AG04450 (cell line): ENCODE data around the gene LEMD1. TPM values are rescaled to one million over a fixed set of nuclear protein-coding genes. Genes with fewer than 3 reads are reported as not detected.

Experiments
- CTCF ChIA-PET: fragments of 300-600, 350-600 bp; formaldehyde crosslinking; extraction: SDS; loops from one replicate; lab custom pipeline; 2022; ENCODE audit warnings: antibody characterized with exemption, inconsistent platforms; lab: Charles Lee
- POLR2A ChIA-PET: fragments of 350-600 bp; formaldehyde crosslinking; extraction: SDS; loops from one replicate; lab custom pipeline; 2021; ENCODE audit warnings: antibody characterized with exemption, inconsistent platforms; lab: Yijun Ruan, JAX
- DNase-seq: peaks from one replicate; pipeline ENCODE4 v3.0.0-alpha.2; 2011; ENCODE audit warnings: low read depth, low spot score
- H3K27ac ChIP-seq: one replicate; pipeline ENCODE4 v1.5.1; 2012; ENCODE audit warnings: low read depth, low read length, control low read depth
- H3K27me3 ChIP-seq: one replicate; pipeline ENCODE4 v1.6.0; 2012; ENCODE audit warnings: low read length; ENCODE audit not compliant: control insufficient read depth, insufficient read depth
- H3K4me3 ChIP-seq: 2 replicates; pipeline ENCODE4 v1.5.1; 2011; ENCODE audit warnings: mild to moderate bottlenecking, low read depth, low read length, control low read depth
- H3K9me3 ChIP-seq: 2 replicates; pipeline ENCODE4 v1.5.1; 2012; ENCODE audit warnings: low read length; ENCODE audit not compliant: control insufficient read depth, insufficient read depth
- polyA plus RNA-seq: library from polyadenylated mRNA; depleted of rRNA; stranded (reverse); fragments of >200 nt; gene quantifications from 2 replicates; pipeline ENCODE4 v1.2.3, GENCODE V29; 2011
- TF ChIP-seq, protein P1 (sequence below): IDR thresholded peaks from 2 replicates; pipeline ENCODE4 v1.5.1; 2011; ENCODE audit warnings: low read depth, low read length, control low read depth, inconsistent platforms

Gene LEMD1
- polyA plus RNA-seq, 1 experiment: not detected

DNA sequence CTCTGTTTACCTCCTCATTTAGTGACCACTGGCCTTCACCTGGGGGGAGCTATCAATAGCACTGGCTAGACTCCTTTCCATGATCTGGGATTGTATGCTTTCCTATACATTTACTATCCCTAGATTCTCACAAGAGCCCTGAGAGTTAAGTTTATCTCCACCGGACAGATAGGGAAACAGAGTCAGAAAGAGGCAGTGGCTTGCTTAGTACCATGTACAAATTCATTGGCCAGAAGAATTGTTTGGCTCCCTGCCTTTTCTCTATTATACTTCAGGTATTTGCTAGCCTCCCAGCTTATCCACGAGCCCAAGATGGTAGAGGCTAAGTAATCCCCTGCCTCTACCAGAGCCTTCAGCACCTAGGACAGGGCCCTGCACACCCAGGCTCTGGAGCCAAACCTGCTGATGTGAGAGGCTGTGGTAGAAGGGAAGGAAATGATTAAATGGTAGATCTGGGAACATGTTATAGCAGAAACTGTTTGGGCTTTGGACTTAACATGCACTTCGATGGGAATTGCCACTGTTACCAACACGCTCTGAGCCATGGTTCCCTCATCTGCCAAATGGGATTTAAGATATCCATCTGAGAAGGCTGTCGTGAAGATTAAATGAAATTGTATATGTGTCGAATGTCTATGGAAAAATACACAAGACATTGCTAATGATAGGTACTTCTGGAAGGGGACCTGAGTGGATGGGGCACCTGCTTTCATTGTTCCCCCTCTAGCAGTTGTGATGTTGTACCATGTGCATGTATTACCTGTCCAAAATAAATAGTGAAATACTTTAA lies 37.1 kb upstream of the LEMD1 start:
- Histone ChIP-seq H3K4me3 (no peak overlapping the region), H3K27me3 (peaks cover 61% of the 10 kb centered on the region), H3K27ac (no peak overlapping the region), H3K9me3 (no peaks in the 10 kb centered on the region; the same call in 1 of the 2 replicates)
- ChIA-PET CTCF (interaction anchor here (0.7 to 3.0 kb wide), 4 partner anchors 27 to 105 kb away, joined by 3 to 9 read pairs (median 3); no protein-coding TSS in a partner anchor), POLR2A (no interaction called here)
- DNase-seq: no peak
- TF ChIP-seq, protein P1, sequence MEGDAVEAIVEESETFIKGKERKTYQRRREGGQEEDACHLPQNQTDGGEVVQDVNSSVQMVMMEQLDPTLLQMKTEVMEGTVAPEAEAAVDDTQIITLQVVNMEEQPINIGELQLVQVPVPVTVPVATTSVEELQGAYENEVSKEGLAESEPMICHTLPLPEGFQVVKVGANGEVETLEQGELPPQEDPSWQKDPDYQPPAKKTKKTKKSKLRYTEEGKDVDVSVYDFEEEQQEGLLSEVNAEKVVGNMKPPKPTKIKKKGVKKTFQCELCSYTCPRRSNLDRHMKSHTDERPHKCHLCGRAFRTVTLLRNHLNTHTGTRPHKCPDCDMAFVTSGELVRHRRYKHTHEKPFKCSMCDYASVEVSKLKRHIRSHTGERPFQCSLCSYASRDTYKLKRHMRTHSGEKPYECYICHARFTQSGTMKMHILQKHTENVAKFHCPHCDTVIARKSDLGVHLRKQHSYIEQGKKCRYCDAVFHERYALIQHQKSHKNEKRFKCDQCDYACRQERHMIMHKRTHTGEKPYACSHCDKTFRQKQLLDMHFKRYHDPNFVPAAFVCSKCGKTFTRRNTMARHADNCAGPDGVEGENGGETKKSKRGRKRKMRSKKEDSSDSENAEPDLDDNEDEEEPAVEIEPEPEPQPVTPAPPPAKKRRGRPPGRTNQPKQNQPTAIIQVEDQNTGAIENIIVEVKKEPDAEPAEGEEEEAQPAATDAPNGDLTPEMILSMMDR: no peak

DNA sequence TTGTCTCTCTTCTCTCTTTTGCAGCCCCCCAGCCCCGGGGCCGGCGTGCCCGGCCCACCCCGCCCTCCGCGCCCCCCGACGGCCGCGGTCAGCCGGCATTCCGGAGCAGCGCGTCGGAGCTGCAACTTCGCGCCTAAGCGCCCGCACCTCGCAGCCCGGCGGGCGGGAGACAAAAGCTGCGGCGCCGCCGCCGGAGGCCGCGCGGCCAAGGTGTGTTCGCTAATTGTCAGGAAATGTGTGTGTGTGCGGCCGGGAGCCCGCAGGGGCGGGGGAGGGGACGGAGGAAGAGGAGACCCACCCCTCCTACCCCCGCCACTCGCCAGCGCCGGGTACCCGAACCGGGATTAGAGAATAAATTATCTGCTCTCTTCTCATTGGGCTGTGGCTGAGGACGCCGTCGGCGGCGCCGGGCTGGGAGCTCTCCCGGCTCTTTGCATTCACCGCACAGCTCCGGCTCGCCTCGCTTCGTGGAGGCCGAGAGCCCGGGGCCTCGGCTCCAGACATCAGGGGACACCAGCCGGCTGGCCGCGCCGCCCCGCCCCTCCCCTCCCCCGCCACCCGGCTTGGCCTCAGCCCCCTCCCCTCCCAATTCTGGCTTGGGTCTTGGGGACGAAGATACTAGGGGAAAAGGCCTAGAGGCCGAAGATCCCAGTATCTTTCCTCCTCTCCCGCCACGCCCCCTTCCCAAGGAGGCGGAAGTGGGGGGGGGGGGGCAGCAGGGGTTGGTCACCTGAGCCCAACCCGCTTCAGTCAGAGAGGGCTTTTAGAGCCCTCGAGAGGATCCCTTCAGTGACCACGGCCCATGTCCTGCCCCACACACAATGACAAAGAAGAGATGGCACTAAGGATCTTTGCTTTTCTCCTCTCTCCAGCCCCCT lies 35.3 kb upstream of the LEMD1 start:
- Histone ChIP-seq H3K27ac (no peak overlapping the region), H3K27me3 (peaks cover 73% of the 10 kb centered on the region), H3K9me3 (no peaks in the 10 kb centered on the region; the same call in 1 of the 2 replicates), H3K4me3 (no peak overlapping the region)
- POLR2A ChIA-PET: no interaction called here
- no peak for DNase-seq
- CTCF ChIA-PET: interaction anchor here (3.0 kb wide), 1 partner anchor 103 kb away, joined by 9 read pairs; no protein-coding TSS in a partner anchor
- TF ChIP-seq, protein P1: no peak

DNA sequence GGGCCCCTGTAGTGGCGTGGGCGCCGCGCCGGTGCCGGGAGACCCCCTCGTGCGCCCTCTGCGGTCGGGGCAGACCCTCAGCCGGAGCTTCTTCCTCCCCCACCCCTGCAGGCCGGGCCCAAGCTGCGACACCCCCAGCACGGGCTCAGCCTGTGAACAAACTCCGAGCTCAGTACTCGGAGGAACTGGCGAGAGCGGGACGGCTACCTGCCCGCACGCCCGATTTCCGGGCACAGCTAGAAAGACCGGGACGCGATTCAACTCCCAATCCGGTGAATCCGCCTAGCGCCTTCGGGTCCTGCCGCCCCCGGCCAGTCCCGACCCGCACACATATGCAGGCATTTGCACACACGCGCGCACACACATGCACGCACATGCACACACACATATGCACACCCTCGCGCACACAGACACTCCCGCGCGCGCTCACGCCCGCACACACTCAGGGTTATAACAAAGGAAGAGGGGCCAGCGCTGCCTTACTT lies 34.6 kb upstream of the LEMD1 start:
- Histone ChIP-seq H3K27me3 (peaks cover 73% of the 10 kb centered on the region), H3K4me3 (no peak overlapping the region), H3K9me3 (no peaks in the 10 kb centered on the region; the same call in 1 of the 2 replicates), H3K27ac (no peak overlapping the region)
- POLR2A ChIA-PET: no interaction called here
- CTCF ChIA-PET: interaction anchor here (0.9 to 3.0 kb wide), 2 partner anchors 26 to 102 kb away, joined by 3 to 9 read pairs; no protein-coding TSS in a partner anchor
- TF ChIP-seq, protein P1: no peak
- no peak for DNase-seq

DNA sequence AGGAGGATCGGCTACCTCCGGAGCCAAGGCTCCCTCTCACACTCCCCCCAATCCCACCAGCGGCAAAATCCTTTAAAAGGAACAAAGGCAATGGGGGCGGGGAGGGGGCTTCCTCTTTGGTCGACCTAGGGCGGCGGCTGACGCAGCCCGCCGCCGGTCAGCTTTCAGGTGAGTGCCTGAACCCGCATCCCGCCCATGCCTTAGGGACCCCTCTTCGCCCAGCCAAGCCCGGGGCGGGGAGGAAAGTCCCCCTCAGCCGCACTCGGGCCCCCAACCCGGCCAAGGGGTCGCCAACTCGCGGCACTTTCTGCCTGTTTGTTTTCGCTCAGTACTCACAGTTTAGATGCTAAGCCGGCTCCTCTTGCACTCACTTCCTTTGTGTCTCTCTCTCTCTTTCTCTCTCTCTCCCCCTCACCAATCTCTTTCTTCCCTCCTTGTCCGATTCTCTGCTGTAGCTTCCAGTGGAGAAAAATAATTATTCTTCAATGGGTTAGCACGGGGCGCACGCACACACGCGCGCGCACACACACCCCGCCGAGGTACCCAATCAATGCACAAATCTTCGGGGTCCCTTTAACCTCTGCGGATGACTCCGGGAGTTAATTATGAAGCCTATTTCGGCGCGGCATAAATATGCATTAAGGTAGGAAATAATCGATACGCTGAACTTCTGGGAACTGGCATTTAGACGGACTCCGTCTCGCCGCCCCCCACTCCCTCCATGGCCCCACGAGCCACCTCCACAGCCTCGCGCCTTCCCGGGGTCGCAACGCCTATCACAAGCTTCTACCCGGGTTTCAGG lies 33.9 kb upstream of the LEMD1 start, which contains the start of gene BLACAT1:
Gene BLACAT1 (minus strand): TSS at position 465 of the 802 bp plus-strand sequence.
- peaks cover 68% of the 10 kb centered on the region for H3K27me3 ChIP-seq
- no peak within 1 kb of the TSS for H3K27ac ChIP-seq
- TF ChIP-seq, protein P1: no peak
- CTCF ChIA-PET: interaction anchor here (0.9 to 3.0 kb wide), 2 partner anchors 25 to 102 kb away, joined by 3 to 9 read pairs; no protein-coding TSS in a partner anchor
- no peak within 1 kb of the TSS for H3K4me3 ChIP-seq
- no peak for DNase-seq
- H3K9me3 ChIP-seq: no peaks in the 10 kb centered on the region; the same call in 1 of the 2 replicates
- POLR2A ChIA-PET: no interaction called here
